Bronchial epithelial cell (primary cell): Measurements from ENCODE around the gene SKA3. TPM values are rescaled to one million over a fixed set of nuclear protein-coding genes. Genes with fewer than 3 reads are reported as not detected.
A peak's percentile ranks its signal among the peaks of the same experiment; 100 is the strongest.

Source experiments
- DNase-seq: peaks from one replicate; pipeline ENCODE4 v3.0.0-alpha.2; 2010; ENCODE audit warnings: low read depth
- FAIRE-seq: peaks from 2 replicates; lab custom pipeline; 2011; peaks lifted over from hg19 to GRCh38; lab: Jason Lieb, UNC
- H3K27me3 ChIP-seq: 2 replicates; pipeline ENCODE4 v1.5.1; 2011; ENCODE audit warnings: low read length; ENCODE audit not compliant: control insufficient read depth, insufficient read depth
- H3K36me3 ChIP-seq: 2 replicates; pipeline ENCODE4 v1.5.1; 2011; ENCODE audit warnings: low read length; ENCODE audit not compliant: control insufficient read depth, insufficient read depth
- H3K4me3 ChIP-seq: 2 replicates; pipeline ENCODE4 v1.5.1; 2011; ENCODE audit warnings: mild to moderate bottlenecking, low read depth, low read length, control low read depth
- CTCF ChIP-seq: IDR thresholded peaks from 2 replicates; pipeline ENCODE4 v1.5.1; 2011; ENCODE audit warnings: mild to moderate bottlenecking, moderate library complexity, low read length, control low read depth, inconsistent platforms; ENCODE audit not compliant: insufficient read depth, severe bottlenecking
- total RNA-seq: library from RNA; depleted of rRNA; stranded (reverse); fragments of >200 nt; gene quantifications from 2 replicates; pipeline ENCODE4 v1.2.1, GENCODE V29; 2014

SKA3 gene
- total RNA-seq, 1 donor from 2014 or later: 1.8 TPM

GRCh38 chr13:21133077-21133476 lies 43.3 kb downstream of the SKA3 start:
- TF ChIP-seq CTCF: no peak
- FAIRE-seq: no peak

GRCh38 chr13:21130116-21130515 lies 46.2 kb downstream of the SKA3 start:
- no peaks in the 10 kb centered on the region for H3K36me3 ChIP-seq
- H3K4me3 ChIP-seq: no peak overlapping the region
- TF ChIP-seq CTCF: no peak
- DNase-seq (no peak), FAIRE-seq (no peak)
- no peaks in the 10 kb centered on the region for H3K27me3 ChIP-seq

More at GRCh38 chr13:21133077-21133476, 43.3 kb downstream of the SKA3 start:
- no peaks in the 10 kb centered on the region for H3K27me3 ChIP-seq
- H3K4me3 ChIP-seq: no peak overlapping the region
- no peaks in the 10 kb centered on the region for H3K36me3 ChIP-seq
- DNase-seq: no peak

- Histone ChIP-seq H3K4me3 (no peak overlapping the region), H3K27me3 (no peaks in the 10 kb centered on the region), H3K36me3 (no peaks in the 10 kb centered on the region)
- DNase-seq: peak; percentile 49
- FAIRE-seq: no peak
- TF ChIP-seq CTCF: no peak
Measured at GRCh38 chr13:21124852-21125251, 51.5 kb downstream of the SKA3 start.

GRCh38 chr13:21123956-21124355 lies 52.4 kb downstream of the SKA3 start:
- Histone ChIP-seq H3K27me3 (no peaks in the 10 kb centered on the region), H3K4me3 (no peak overlapping the region), H3K36me3 (no peaks in the 10 kb centered on the region)
- FAIRE-seq: no peak
- no peak for TF ChIP-seq CTCF
- DNase-seq: no peak

GRCh38 chr13:21121616-21122015 lies 54.7 kb downstream of the SKA3 start:
- no peak overlapping the region for H3K4me3 ChIP-seq
- no peaks in the 10 kb centered on the region for H3K36me3 ChIP-seq
- no peaks in the 10 kb centered on the region for H3K27me3 ChIP-seq
- FAIRE-seq (no peak), DNase-seq (no peak)
- no peak for TF ChIP-seq CTCF

- FAIRE-seq (no peak), DNase-seq (no peak)
- Histone ChIP-seq H3K27me3 (no peaks in the 10 kb centered on the region), H3K4me3 (no peak overlapping the region), H3K36me3 (no peaks in the 10 kb centered on the region)
- TF ChIP-seq CTCF: no peak
Measured at GRCh38 chr13:21120191-21120590, 56.2 kb downstream of the SKA3 start.
